ENCODE results near the gene INPP4A. TPM values are rescaled to one million over a fixed set of nuclear protein-coding genes. Genes with fewer than 3 reads are reported as not detected.

The INPP4A gene
- polyA plus RNA-seq, 1 donor (not counting 4 experiments of a cell fraction or from before 2014, with no cell fraction given) = 10.7 TPM

GRCh38 chr2:98503481-98504105 lies 58.9 kb downstream of the INPP4A start:
- Histone ChIP-seq H3K27ac (ENCODE audit: control insufficient read depth, insufficient read depth, low read length) (no peak overlapping the region), H3K9me3 (ENCODE audit: control insufficient read depth, low read depth, low read length) (no peaks in the 10 kb centered on the region), H4K20me1 (ENCODE audit: control insufficient read depth, extremely low read depth, insufficient read depth, low read length) (no peaks in the 10 kb centered on the region), H3K4me2 (ENCODE audit: control insufficient read depth, extremely low read depth, insufficient read depth, low read depth, low read length) (no peak overlapping the region), H3K79me2 (ENCODE audit: control insufficient read depth, insufficient read depth, low read length) (no peaks in the 10 kb centered on the region), H3K9me1 (ENCODE audit: control insufficient read depth, extremely low read depth, insufficient read depth, low read length) (no peaks in the 10 kb centered on the region), H2AFZ (ENCODE audit: control insufficient read depth, low read length) (no peak overlapping the region), H3K4me3 (ENCODE audit: control insufficient read depth in 2 of 3, extremely low read depth in 1 of 3, insufficient read depth in 2 of 3, low read depth in 1 of 3, low read length in 3 of 3) (no peak overlapping the region), H3K27me3 (ENCODE audit: control insufficient read depth, extremely low read depth, insufficient read depth, low read length) (no peaks in the 10 kb centered on the region), H3K36me3 (ENCODE audit: control insufficient read depth in 2 of 2, extremely low read depth in 1 of 2, insufficient read depth in 2 of 2, low read length in 2 of 2) (no peaks in the 10 kb centered on the region), H3K4me1 (ENCODE audit: control insufficient read depth, extremely low read depth, insufficient read depth, low read length) (peaks cover 4% of the 10 kb centered on the region), H3K9ac (ENCODE audit: control insufficient read depth, extremely low read depth, insufficient read depth, low read length) (no peak overlapping the region)
- FAIRE-seq (no peak), DNase-seq (ENCODE audit: low read depth, low spot score) (no peak)
- TF ChIP-seq EZH2 (IDR thresholded peaks at IDR 0.05; ENCODE audit: low read length) = no peak
- no peak for TF ChIP-seq CTCF (optimal IDR thresholded peaks at IDR 0.05 in 1 of 3, IDR thresholded peaks at IDR 0.05 in 1 of 3, conservative IDR thresholded peaks at IDR 0.05 in 1 of 3; ENCODE audit: extremely low read depth in 1 of 3, insufficient read depth in 2 of 3, low read length in 3 of 3)
- dilution Hi-C loops (cut with MboI; ENCODE audit: extremely low pct_ligation_motif_present, low sequenced_read_pairs) = no loop called here

DNA sequence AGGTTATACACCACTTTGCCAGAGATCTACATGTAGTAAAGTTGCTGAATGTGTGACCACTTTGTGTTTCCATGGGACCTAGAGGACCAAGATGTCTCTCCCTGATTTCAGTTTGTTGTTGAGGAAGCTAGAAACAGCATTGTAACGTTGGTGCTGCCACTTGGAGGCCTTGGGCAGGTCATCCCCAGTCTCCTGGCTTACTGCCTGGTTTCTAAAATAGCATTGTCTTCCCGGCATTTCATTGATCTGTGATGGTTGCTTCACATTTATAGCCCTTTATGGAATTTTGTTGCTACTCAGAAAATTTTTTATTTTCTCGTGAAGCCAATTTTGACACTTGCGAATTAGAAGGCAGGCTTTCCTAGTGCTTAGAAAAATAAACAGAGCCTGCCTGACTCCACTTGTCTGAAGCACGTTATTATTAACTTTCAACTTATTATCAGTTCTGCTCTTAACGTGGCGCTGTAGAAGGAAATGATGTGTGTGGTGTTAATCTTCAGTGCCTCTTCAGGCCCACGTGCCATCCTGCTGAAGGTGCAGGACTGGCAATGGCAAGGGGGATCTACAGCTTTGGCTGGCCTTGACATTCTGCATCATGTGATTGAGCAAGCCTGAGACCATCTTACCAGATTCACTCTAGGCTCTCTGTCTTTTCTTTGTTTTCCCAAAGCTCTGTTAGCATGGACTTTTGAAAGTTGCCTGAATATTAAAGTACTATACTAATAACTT lies 59.9 kb downstream of the INPP4A start:
- Histone ChIP-seq H3K27me3 (ENCODE audit: control insufficient read depth, extremely low read depth, insufficient read depth, low read length) (no peaks in the 10 kb centered on the region), H3K79me2 (ENCODE audit: control insufficient read depth, insufficient read depth, low read length) (no peaks in the 10 kb centered on the region), H3K9me3 (ENCODE audit: control insufficient read depth, low read depth, low read length) (no peaks in the 10 kb centered on the region), H3K4me2 (ENCODE audit: control insufficient read depth, extremely low read depth, insufficient read depth, low read depth, low read length) (no peak overlapping the region), H3K4me3 (ENCODE audit: control insufficient read depth in 2 of 3, extremely low read depth in 1 of 3, insufficient read depth in 2 of 3, low read depth in 1 of 3, low read length in 3 of 3) (no peak overlapping the region), H3K9ac (ENCODE audit: control insufficient read depth, extremely low read depth, insufficient read depth, low read length) (no peak overlapping the region), H3K36me3 (ENCODE audit: control insufficient read depth in 2 of 2, extremely low read depth in 1 of 2, insufficient read depth in 2 of 2, low read length in 2 of 2) (no peaks in the 10 kb centered on the region), H2AFZ (ENCODE audit: control insufficient read depth, low read length) (no peak overlapping the region), H3K9me1 (ENCODE audit: control insufficient read depth, extremely low read depth, insufficient read depth, low read length) (no peaks in the 10 kb centered on the region), H3K4me1 (ENCODE audit: control insufficient read depth, extremely low read depth, insufficient read depth, low read length) (peaks cover 4% of the 10 kb centered on the region), H3K27ac (ENCODE audit: control insufficient read depth, insufficient read depth, low read length) (no peak overlapping the region), H4K20me1 (ENCODE audit: control insufficient read depth, extremely low read depth, insufficient read depth, low read length) (no peaks in the 10 kb centered on the region)
- dilution Hi-C loops (cut with MboI; ENCODE audit: extremely low pct_ligation_motif_present, low sequenced_read_pairs) = no loop called here
- FAIRE-seq (no peak), DNase-seq (ENCODE audit: low read depth, low spot score) (no peak)
- no peak for TF ChIP-seq CTCF (optimal IDR thresholded peaks at IDR 0.05 in 1 of 3, IDR thresholded peaks at IDR 0.05 in 1 of 3, conservative IDR thresholded peaks at IDR 0.05 in 1 of 3; ENCODE audit: extremely low read depth in 1 of 3, insufficient read depth in 2 of 3, low read length in 3 of 3)
- no peak for TF ChIP-seq EZH2 (IDR thresholded peaks at IDR 0.05; ENCODE audit: low read length)
